ENCODE data around the gene NOP53.
"Not testable (repeated sequence)": the region's sequence is repeated elsewhere in the genome, so short reads cannot be mapped to it uniquely, and the experiment has no call there.

The NOP53 gene

GRCh38 chr19:47711652-47712242 is 33.6 kb upstream of the NOP53 start:
- Histone ChIP-seq H3K36me3 (ENCODE audit: control insufficient read depth, insufficient read depth, low read length) (no peaks in the 10 kb centered on the region), H3K4me2 (ENCODE audit: low read length) (no peak overlapping the region), H3K27ac (no peak overlapping the region), H3K4me3 (ENCODE audit: low read depth, low read length) (no peak overlapping the region), H3K79me2 (no peaks in the 10 kb centered on the region), H3K9ac (no peak overlapping the region), H2AFZ (no peak overlapping the region), H3K27me3 (ENCODE audit: control insufficient read depth, insufficient read depth, low read length) (no peaks in the 10 kb centered on the region), H3K4me1 (no peaks in the 10 kb centered on the region), H3K9me3 (ENCODE audit: control insufficient read depth, low read length) (no peaks in the 10 kb centered on the region)
- TF ChIP-seq CTCF (IDR thresholded peaks at IDR 0.05): no peak

GRCh38 chr19:47713046-47714021 is 32.0 kb upstream of the NOP53 start, which contains the start of gene EHD2:
TSS of gene EHD2 (plus strand) at chr19:47713422. CDS start at chr19:47716613, 3,191 bp downstream.
- Histone ChIP-seq H3K9ac (no peak within 1 kb of the TSS), H3K4me2 (ENCODE audit: low read length) (peak within 1 kb of the TSS; percentile 22), H2AFZ (peak within 1 kb of the TSS; percentile 74), H3K27me3 (ENCODE audit: control insufficient read depth, insufficient read depth, low read length) (no peaks in the 10 kb centered on the region), H3K79me2 (no peaks in the 10 kb centered on the region), H3K36me3 (ENCODE audit: control insufficient read depth, insufficient read depth, low read length) (no peaks in the 10 kb centered on the region), H3K27ac (no peak within 1 kb of the TSS), H3K4me1 (no peaks in the 10 kb centered on the region), H3K9me3 (ENCODE audit: control insufficient read depth, low read length) (no peaks in the 10 kb centered on the region), H3K4me3 (ENCODE audit: low read depth, low read length) (no peak within 1 kb of the TSS)
- peak; percentile 84 for TF ChIP-seq CTCF (IDR thresholded peaks at IDR 0.05)

GRCh38 chr19:47714339-47714738 is 31.0 kb upstream of the NOP53 start:
- TF ChIP-seq CTCF (IDR thresholded peaks at IDR 0.05): no peak
- Histone ChIP-seq H3K36me3 (ENCODE audit: control insufficient read depth, insufficient read depth, low read length) (no peaks in the 10 kb centered on the region), H3K9me3 (ENCODE audit: control insufficient read depth, low read length) (no peaks in the 10 kb centered on the region), H3K79me2 (no peaks in the 10 kb centered on the region), H3K4me3 (ENCODE audit: low read depth, low read length) (no peak overlapping the region), H3K9ac (no peak overlapping the region), H3K27me3 (ENCODE audit: control insufficient read depth, insufficient read depth, low read length) (no peaks in the 10 kb centered on the region), H3K4me1 (no peaks in the 10 kb centered on the region), H3K4me2 (ENCODE audit: low read length) (no peak overlapping the region), H2AFZ (no peak overlapping the region), H3K27ac (no peak overlapping the region)

GRCh38 chr19:47714855-47715254 is 30.5 kb upstream of the NOP53 start:
- H2AFZ ChIP-seq; H3K79me2 ChIP-seq; H3K4me3 ChIP-seq (ENCODE audit: low read depth, low read length); H3K27ac ChIP-seq; H3K36me3 ChIP-seq (ENCODE audit: control insufficient read depth, insufficient read depth, low read length); H3K27me3 ChIP-seq (ENCODE audit: control insufficient read depth, insufficient read depth, low read length); H3K4me1 ChIP-seq; H3K9ac ChIP-seq; H3K4me2 ChIP-seq (ENCODE audit: low read length); H3K9me3 ChIP-seq (ENCODE audit: control insufficient read depth, low read length): not testable (repeated sequence)

- no peak overlapping the region for H2AFZ ChIP-seq
- H3K4me1 ChIP-seq: no peaks in the 10 kb centered on the region
- H3K4me2 ChIP-seq (ENCODE audit: low read length): no peak overlapping the region
- no peaks in the 10 kb centered on the region for H3K9me3 ChIP-seq (ENCODE audit: control insufficient read depth, low read length)
- H3K27ac ChIP-seq: no peak overlapping the region
- H3K27me3 ChIP-seq (ENCODE audit: control insufficient read depth, insufficient read depth, low read length): no peaks in the 10 kb centered on the region
- no peak overlapping the region for H3K9ac ChIP-seq
- H3K79me2 ChIP-seq: no peaks in the 10 kb centered on the region
- H3K4me3 ChIP-seq (ENCODE audit: low read depth, low read length): no peak overlapping the region
- H3K36me3 ChIP-seq (ENCODE audit: control insufficient read depth, insufficient read depth, low read length): no peaks in the 10 kb centered on the region
- no peak for TF ChIP-seq CTCF (IDR thresholded peaks at IDR 0.05)
Measured at GRCh38 chr19:47716270-47716937, 28.9 kb upstream of the NOP53 start.

- not testable (repeated sequence) for H3K27ac ChIP-seq; H3K4me2 ChIP-seq (ENCODE audit: low read length); H3K4me1 ChIP-seq; H3K36me3 ChIP-seq (ENCODE audit: control insufficient read depth, insufficient read depth, low read length); H3K27me3 ChIP-seq (ENCODE audit: control insufficient read depth, insufficient read depth, low read length); H3K9me3 ChIP-seq (ENCODE audit: control insufficient read depth, low read length); H3K9ac ChIP-seq; H3K4me3 ChIP-seq (ENCODE audit: low read depth, low read length); H3K79me2 ChIP-seq; H2AFZ ChIP-seq
Measured at GRCh38 chr19:47718415-47719046, 26.8 kb upstream of the NOP53 start.
